IPS-15b (cell line): ENCODE results near the gene GULP1.

Experiments used
- H3K27me3 ChIP-seq: one replicate; pipeline ENCODE4 v1.6.1; 2013; ENCODE audit warnings: low read length; ENCODE audit not compliant: control insufficient read depth, insufficient read depth
- H3K36me3 ChIP-seq: one replicate; pipeline ENCODE4 v1.6.1; 2013; ENCODE audit warnings: low read length; ENCODE audit not compliant: control insufficient read depth, insufficient read depth
- H3K4me1 ChIP-seq: one replicate; pipeline ENCODE4 v1.6.1; 2013; ENCODE audit warnings: mild to moderate bottlenecking, low read length; ENCODE audit not compliant: control insufficient read depth, insufficient read depth
- H3K4me3 ChIP-seq: one replicate; pipeline ENCODE4 v1.5.1; 2013; ENCODE audit warnings: low read depth, low read length
- H3K9ac ChIP-seq: one replicate; pipeline ENCODE4 v1.6.1; 2013; ENCODE audit warnings: low read depth, mild to moderate bottlenecking, low read length
- H3K9me3 ChIP-seq: one replicate; pipeline ENCODE4 v1.6.1; 2013; ENCODE audit warnings: mild to moderate bottlenecking, low read length; ENCODE audit not compliant: control insufficient read depth, insufficient read depth

GULP1 gene

DNA sequence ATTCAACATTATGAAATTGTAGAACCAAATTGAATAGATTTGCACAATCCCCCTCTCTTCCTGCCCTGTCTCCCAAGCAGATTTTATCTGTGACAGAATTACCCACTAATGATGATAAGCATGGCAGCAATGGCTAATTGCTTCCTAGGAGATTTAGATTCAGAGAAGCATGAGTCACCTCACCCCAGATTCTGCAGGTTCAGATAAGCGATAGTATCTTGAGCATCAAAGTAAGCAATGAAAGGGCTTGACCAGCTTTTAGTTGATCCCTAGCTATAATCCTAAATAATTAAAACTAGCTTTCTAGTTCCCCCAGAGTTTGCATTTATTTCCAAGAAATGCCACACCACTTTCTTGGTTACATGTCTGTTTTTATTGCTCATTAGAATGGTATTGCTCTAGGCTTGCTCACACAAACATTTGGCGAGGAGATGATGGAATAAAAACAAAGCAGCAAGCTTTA is 204.3 kb downstream of the GULP1 start:
- Histone ChIP-seq H3K4me3 (no peak overlapping the region), H3K4me1 (peaks cover 4% of the 10 kb centered on the region), H3K9me3 (no peaks in the 10 kb centered on the region), H3K9ac (no peak overlapping the region), H3K27me3 (no peaks in the 10 kb centered on the region), H3K36me3 (no peaks in the 10 kb centered on the region)

DNA sequence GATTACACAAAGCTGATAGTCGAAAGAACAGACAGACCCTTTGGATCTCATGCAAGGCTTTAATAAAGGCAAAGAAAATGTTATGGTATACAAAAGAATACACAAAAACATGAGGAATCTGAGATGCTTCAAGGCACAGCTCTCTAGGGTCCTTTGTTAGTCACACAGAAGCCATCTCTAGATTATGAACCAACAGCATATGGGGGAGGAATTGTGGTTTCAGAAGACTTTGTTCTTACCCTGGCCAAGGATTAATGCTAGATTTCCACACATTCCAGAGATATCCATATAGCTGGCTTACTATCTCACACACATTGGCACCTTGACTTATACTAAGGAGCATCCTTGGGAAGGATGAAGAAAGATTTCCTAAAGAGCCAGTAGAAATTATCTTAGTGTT is 206.1 kb downstream of the GULP1 start:
- Histone ChIP-seq H3K4me3 (no peak overlapping the region), H3K9ac (no peak overlapping the region), H3K36me3 (no peaks in the 10 kb centered on the region), H3K9me3 (no peaks in the 10 kb centered on the region), H3K27me3 (no peaks in the 10 kb centered on the region), H3K4me1 (no peaks in the 10 kb centered on the region)

DNA sequence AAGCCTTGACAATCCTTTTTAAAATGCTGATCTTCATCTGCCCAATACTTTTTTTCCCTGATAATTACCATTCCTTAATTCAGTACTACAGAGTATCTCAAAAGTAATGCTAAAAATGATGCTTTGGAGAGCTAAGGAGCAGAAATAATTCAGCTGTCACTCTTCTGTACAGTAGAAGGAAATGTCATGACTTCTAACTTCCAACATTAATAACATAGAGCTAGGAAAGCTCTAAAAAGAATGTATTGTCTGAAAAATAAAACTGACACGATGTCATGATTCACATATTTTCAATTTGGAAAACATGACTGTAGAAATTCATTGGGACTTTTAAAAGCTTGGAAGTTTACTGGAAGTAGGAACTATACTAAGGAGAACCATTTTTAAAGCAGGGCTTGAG is 212.3 kb downstream of the GULP1 start:
- Histone ChIP-seq H3K4me3 (no peak overlapping the region), H3K36me3 (no peaks in the 10 kb centered on the region), H3K27me3 (no peaks in the 10 kb centered on the region), H3K4me1 (peaks cover 6% of the 10 kb centered on the region), H3K9me3 (no peaks in the 10 kb centered on the region), H3K9ac (no peak overlapping the region)

DNA sequence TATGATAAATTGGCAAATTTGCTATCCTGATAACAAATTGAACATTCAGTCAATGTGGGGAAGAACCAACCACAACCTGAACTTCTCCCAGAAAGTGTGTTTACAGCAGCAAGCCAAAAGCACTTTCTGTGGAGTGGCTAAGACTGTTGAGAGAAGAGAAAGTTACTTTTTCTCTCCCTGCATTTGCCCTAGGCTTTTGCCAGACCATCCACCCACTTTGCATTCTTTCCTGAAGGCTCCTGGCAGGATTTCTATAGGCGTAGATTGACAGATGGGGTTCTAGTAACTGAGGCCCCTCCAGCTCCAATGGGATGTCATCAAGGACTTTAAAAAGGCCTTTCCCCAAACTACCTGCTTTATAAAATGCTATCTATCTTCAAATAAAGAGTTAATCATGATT is 215.2 kb downstream of the GULP1 start:
- Histone ChIP-seq H3K27me3 (no peaks in the 10 kb centered on the region), H3K4me1 (peaks cover 6% of the 10 kb centered on the region), H3K9me3 (no peaks in the 10 kb centered on the region), H3K36me3 (no peaks in the 10 kb centered on the region), H3K4me3 (no peak overlapping the region), H3K9ac (no peak overlapping the region)

DNA sequence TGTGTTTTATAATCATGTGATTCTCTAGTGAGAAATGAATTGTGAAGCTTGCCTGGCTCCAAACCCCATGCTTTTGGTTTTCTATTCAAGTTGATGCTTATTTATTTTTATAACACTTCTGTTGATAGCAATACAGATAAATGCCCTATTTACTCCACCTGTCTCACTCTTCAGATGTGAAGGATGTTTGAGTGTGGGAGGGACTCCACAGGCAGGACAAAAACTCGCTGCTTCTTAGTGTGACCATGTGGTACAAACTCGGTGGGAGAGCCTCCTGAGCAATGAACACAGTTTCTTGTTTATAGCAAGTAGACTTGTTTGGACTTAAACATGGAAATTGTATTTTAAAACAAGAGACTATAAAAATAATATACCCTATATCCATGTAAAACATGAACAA is 219.7 kb downstream of the GULP1 start:
- H3K4me3 ChIP-seq, result no peak overlapping the region
- no peak overlapping the region for H3K9ac ChIP-seq
- H3K9me3 ChIP-seq, result no peaks in the 10 kb centered on the region
- no peaks in the 10 kb centered on the region for H3K36me3 ChIP-seq
- H3K4me1 ChIP-seq, result peaks cover 4% of the 10 kb centered on the region
- no peaks in the 10 kb centered on the region for H3K27me3 ChIP-seq

DNA sequence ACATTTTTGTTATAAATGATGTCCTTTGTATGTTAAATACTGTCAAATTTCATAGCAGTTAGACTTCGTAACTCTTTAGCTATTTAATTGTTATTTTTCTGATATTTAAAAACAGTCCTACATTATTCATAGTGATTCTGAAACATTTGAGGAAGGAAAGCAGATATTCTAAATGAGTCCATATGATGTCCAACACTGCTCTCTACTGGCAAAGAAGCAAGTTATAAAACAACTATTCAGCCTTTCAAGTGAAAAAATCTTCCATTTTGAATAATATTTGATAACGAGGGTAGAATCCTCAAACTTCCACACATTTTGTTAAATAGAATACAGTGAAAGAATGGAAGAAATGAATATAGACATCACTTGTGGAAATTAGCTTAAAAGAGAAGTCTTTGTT is 220.8 kb downstream of the GULP1 start:
- Histone ChIP-seq H3K9me3 (no peaks in the 10 kb centered on the region), H3K4me1 (peaks cover 2% of the 10 kb centered on the region), H3K4me3 (no peak overlapping the region), H3K27me3 (no peaks in the 10 kb centered on the region), H3K9ac (no peak overlapping the region), H3K36me3 (no peaks in the 10 kb centered on the region)

DNA sequence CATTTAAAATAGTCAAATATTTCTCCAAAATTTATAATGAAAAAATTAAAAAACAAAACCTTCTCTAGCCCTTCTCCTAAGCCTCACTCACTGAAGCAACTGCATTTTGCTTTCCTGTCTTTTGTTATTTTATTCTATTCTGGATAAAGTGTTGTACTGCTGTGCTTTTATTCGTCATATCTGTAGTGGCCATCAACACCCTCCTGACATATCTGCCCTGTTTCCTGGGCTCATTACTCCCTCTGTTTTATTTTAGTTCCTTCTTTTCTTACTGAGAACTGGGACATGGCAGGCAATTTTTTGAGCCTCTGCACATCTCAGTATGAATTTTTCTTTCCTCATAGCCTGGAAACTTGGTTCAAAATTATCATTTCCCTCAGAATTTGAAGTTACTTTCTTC is 224.2 kb downstream of the GULP1 start:
- H3K36me3 ChIP-seq, result no peaks in the 10 kb centered on the region

DNA sequence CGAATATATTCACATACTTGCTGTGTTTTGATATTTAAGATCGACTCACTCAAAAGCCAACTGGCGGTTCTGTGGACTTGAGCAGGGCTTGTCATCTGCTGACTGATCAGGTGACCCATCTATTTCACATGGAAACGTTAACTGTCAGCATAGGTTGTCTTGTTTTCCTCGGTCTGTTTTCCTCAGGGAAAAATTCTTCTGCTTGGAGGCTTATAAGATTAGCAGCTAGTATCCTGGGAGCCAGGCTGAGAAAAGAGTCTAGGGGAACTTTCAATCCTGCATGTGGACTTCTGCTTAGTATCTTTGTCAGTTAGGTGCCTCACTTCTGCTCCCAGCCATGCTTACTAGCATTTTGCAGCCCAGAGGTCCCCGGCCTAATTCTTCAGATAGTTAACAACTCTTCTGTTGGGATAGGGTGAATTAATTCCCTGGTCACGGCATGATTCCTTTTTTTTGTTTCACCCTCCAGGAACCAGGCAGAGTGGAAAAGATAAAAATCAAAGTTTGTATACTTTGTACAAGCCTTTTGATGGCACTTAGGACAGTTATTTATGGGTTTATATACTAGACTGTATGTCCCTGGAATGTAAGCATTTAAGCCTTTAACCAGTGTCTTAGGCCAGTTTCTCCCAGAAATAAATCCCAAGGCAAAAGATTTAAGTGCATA is 226.0 kb downstream of the GULP1 start:
- peaks cover 5% of the 10 kb centered on the region for H3K4me1 ChIP-seq
- H3K9me3 ChIP-seq, result no peaks in the 10 kb centered on the region
- no peak overlapping the region for H3K4me3 ChIP-seq
- no peak overlapping the region for H3K9ac ChIP-seq
- no peaks in the 10 kb centered on the region for H3K36me3 ChIP-seq
- H3K27me3 ChIP-seq, result no peaks in the 10 kb centered on the region

More for the DNA sequence above, 224.2 kb downstream of the GULP1 start:
- Histone ChIP-seq H3K9me3 (no peaks in the 10 kb centered on the region), H3K27me3 (no peaks in the 10 kb centered on the region), H3K4me1 (peaks cover 5% of the 10 kb centered on the region), H3K9ac (no peak overlapping the region), H3K4me3 (no peak overlapping the region)

DNA sequence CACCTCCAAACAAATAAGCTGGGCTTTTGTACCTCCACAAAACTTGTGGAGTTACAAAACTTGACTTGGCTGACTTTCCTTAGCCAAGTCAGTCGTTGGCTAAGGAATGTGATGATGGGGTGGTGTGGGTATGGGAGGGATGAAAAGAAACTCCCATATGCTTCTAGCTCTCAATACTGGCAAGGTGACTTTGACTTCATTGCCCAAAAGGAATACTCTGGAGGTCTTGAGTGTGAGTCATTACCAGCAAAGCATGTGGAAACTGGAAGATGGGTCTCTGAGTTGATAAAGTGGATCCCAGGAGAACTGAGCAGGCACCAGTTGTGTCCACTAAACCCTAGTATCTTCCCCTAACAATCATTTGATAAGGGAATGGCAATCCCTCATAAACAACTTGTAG is 226.7 kb downstream of the GULP1 start:
- no peaks in the 10 kb centered on the region for H3K36me3 ChIP-seq
- H3K9me3 ChIP-seq, result no peaks in the 10 kb centered on the region
- no peak overlapping the region for H3K4me3 ChIP-seq
- H3K9ac ChIP-seq, result no peak overlapping the region
- H3K4me1 ChIP-seq, result peaks cover 5% of the 10 kb centered on the region
- no peaks in the 10 kb centered on the region for H3K27me3 ChIP-seq

DNA sequence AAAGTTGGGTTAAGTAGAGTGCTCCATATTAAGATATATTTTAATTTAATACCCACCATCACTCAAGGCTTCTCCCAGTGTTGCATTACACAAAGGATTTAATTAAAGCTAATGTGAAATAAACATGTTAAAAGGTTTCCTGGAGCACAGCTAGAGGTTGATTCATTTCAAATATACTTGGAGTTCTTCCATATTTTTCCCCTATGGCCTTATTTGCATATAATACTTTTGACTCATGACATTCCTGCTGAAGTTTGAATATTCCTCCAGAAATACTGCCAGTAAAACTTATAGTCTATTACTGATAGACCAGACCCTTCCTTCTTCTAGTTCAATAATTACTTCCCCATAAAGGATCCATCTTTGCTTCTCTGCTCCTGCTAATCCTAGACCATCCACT is 227.5 kb downstream of the GULP1 start:
- no peaks in the 10 kb centered on the region for H3K9me3 ChIP-seq
- H3K27me3 ChIP-seq, result no peaks in the 10 kb centered on the region
- H3K4me1 ChIP-seq, result peaks cover 5% of the 10 kb centered on the region
- no peak overlapping the region for H3K9ac ChIP-seq
- no peaks in the 10 kb centered on the region for H3K36me3 ChIP-seq
- H3K4me3 ChIP-seq, result no peak overlapping the region

DNA sequence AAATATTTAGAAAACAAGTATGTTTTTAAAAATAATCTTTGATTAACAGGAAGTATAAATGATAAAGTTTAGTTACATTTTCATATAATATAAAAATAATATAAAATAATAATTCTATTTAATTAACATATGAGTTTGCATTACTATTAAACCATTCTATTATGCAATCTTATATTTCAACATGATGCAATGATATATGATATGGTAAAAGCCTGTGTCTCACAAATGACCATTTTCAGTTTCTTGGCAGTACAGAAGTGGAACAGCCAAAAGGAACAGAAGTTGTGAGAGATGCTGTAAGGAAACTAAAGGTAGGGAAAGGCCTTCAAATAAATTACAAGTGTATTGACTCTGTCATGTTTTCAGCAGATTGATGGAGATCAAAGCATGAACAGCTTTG is 230.8 kb downstream of the GULP1 start:
- Histone ChIP-seq H3K4me1 (peaks cover 2% of the 10 kb centered on the region), H3K36me3 (no peaks in the 10 kb centered on the region), H3K9me3 (no peaks in the 10 kb centered on the region), H3K9ac (no peak overlapping the region), H3K27me3 (no peaks in the 10 kb centered on the region), H3K4me3 (no peak overlapping the region)

DNA sequence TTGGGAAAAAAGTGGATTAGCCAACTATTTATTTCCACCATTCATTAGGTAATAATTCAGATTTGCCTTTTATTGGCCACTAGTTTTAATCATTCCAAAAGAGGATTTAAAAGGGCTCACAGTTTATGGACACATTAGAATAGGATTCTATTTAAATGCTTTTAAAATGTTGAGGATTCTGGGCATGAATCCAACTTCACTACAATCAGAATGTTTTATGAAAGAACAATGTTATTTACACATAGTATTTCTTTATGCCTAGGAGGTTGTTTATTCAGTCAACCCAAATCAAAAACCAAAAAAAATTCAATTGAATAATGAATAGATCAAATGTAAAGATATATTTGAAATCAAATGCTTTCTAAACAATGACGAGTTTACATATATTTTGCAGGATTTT is 232.2 kb downstream of the GULP1 start:
- Histone ChIP-seq H3K9ac (no peak overlapping the region), H3K36me3 (no peaks in the 10 kb centered on the region), H3K9me3 (no peaks in the 10 kb centered on the region), H3K4me3 (no peak overlapping the region), H3K4me1 (no peaks in the 10 kb centered on the region), H3K27me3 (no peaks in the 10 kb centered on the region)
